HG02571 (cell line): Measurements from ENCODE around the gene ATP1B3.
"Not testable (repeated sequence)": the region's sequence is repeated elsewhere in the genome, so short reads cannot be mapped to it uniquely, and the experiment has no call there.

Source experiments
- ATAC-seq: cut with Tn5 transposase; IDR thresholded peaks from one replicate; pipeline ENCODE4 v1.9.1; 2021; ENCODE audit warnings: mild to moderate bottlenecking, moderate library complexity; ENCODE audit not compliant: unreplicated experiment

The ATP1B3 gene

GRCh38 chr3:141941093-141941492 lies 64.7 kb downstream of the ATP1B3 start:
- no peak for ATAC-seq

GRCh38 chr3:141942006-141942405 lies 65.6 kb downstream of the ATP1B3 start:
- ATAC-seq = no peak

- ATAC-seq = no peak
Measured at GRCh38 chr3:141945726-141946485, 69.5 kb downstream of the ATP1B3 start.

GRCh38 chr3:141949399-141949798 lies 73.0 kb downstream of the ATP1B3 start:
- ATAC-seq = no peak

- no peak for ATAC-seq
Measured at GRCh38 chr3:141949972-141950371, 73.5 kb downstream of the ATP1B3 start.

GRCh38 chr3:141950572-141951493 lies 74.4 kb downstream of the ATP1B3 start:
- no peak for ATAC-seq

GRCh38 chr3:141952611-141953010 lies 76.2 kb downstream of the ATP1B3 start:
- ATAC-seq = no peak

GRCh38 chr3:141955175-141955574 lies 78.7 kb downstream of the ATP1B3 start:
- no peak for ATAC-seq

GRCh38 chr3:141959589-141960554 lies 83.4 kb downstream of the ATP1B3 start:
- no peak for ATAC-seq

- ATAC-seq = no peak
Measured at GRCh38 chr3:141960731-141961130, 84.3 kb downstream of the ATP1B3 start.

- ATAC-seq = no peak
Measured at GRCh38 chr3:141963301-141963700, 86.9 kb downstream of the ATP1B3 start.

- ATAC-seq = no peak
Measured at GRCh38 chr3:141965471-141965870, 89.0 kb downstream of the ATP1B3 start.

- ATAC-seq = no peak
Measured at GRCh38 chr3:141969711-141970110, 93.3 kb downstream of the ATP1B3 start.

GRCh38 chr3:141971571-141971970 lies 95.1 kb downstream of the ATP1B3 start:
- ATAC-seq = no peak

GRCh38 chr3:141972399-141972798 lies 96.0 kb downstream of the ATP1B3 start:
- no peak for ATAC-seq

- not testable (repeated sequence) for ATAC-seq
Measured at GRCh38 chr3:141974777-141975176, 98.3 kb downstream of the ATP1B3 start.
